ENCODE measurements around the gene ST3GAL4.

ST3GAL4 gene

DNA sequence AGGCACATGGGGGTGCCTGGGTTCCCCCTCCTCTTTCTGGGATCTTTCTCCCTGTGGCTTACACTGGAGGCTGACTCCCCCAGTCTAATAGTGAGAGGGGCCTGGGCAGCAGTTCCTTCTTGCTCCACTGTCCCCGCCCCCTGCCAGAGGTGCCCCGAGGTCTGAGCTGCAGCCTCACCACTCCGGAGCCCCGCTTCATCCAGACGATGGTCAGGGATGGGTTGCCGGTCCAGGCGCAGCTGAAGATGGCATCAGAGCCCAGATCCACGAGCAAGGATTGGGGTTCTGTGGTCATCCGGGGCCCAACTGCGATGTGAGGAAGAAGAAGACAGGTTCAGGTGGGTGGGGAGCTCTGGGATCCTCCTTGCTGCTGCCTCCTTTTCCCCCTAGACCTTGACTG, 91.1 kb downstream of the ST3GAL4 start:
- no peak for TF ChIP-seq TAF1 (IDR thresholded peaks at IDR 0.05; ENCODE audit: borderline replicate concordance, insufficient read depth, low read length)
- no peak for TF ChIP-seq FOXP2 (optimal IDR thresholded peaks at IDR 0.05; ENCODE audit: borderline replicate concordance, extremely low read depth, extremely low read length, insufficient read depth)
- TF ChIP-seq POLR2AphosphoS5 (IDR thresholded peaks at IDR 0.05; ENCODE audit: low read depth, low read length): no peak
- no peak for TF ChIP-seq SIN3A (IDR thresholded peaks at IDR 0.05; ENCODE audit: borderline replicate concordance, insufficient read depth, low read length)
- TF ChIP-seq, protein P1, sequence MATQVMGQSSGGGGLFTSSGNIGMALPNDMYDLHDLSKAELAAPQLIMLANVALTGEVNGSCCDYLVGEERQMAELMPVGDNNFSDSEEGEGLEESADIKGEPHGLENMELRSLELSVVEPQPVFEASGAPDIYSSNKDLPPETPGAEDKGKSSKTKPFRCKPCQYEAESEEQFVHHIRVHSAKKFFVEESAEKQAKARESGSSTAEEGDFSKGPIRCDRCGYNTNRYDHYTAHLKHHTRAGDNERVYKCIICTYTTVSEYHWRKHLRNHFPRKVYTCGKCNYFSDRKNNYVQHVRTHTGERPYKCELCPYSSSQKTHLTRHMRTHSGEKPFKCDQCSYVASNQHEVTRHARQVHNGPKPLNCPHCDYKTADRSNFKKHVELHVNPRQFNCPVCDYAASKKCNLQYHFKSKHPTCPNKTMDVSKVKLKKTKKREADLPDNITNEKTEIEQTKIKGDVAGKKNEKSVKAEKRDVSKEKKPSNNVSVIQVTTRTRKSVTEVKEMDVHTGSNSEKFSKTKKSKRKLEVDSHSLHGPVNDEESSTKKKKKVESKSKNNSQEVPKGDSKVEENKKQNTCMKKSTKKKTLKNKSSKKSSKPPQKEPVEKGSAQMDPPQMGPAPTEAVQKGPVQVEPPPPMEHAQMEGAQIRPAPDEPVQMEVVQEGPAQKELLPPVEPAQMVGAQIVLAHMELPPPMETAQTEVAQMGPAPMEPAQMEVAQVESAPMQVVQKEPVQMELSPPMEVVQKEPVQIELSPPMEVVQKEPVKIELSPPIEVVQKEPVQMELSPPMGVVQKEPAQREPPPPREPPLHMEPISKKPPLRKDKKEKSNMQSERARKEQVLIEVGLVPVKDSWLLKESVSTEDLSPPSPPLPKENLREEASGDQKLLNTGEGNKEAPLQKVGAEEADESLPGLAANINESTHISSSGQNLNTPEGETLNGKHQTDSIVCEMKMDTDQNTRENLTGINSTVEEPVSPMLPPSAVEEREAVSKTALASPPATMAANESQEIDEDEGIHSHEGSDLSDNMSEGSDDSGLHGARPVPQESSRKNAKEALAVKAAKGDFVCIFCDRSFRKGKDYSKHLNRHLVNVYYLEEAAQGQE (IDR thresholded peaks at IDR 0.05; ENCODE audit: insufficient read depth in 1 of 2, low read depth in 2 of 2, low read length in 2 of 2): no peak

DNA sequence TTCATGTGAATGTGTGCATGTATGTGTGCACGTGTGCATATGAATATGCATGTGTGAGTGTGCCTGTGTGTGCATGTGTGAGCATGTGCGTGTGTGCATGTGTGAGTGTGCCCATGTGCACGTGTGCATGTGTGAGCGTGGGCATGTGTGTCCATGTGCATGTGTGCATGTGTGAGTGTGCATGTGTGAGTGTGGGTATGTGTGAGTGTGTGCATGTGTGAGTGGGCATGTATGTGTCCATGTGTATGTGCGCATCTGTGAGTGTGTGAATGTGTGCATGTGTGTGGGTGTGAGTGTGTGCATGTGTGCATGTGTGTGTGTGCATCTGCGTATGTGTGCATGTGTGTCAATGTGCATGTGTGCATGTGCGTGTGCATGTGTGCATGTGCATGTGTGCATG, 94.7 kb downstream of the ST3GAL4 start:
- TF ChIP-seq, protein P1 (IDR thresholded peaks at IDR 0.05; ENCODE audit: insufficient read depth in 1 of 2, low read depth in 2 of 2, low read length in 2 of 2): no peak
- TF ChIP-seq POLR2AphosphoS5 (IDR thresholded peaks at IDR 0.05; ENCODE audit: low read depth, low read length) (no peak), FOXP2 (optimal IDR thresholded peaks at IDR 0.05; ENCODE audit: borderline replicate concordance, extremely low read depth, extremely low read length, insufficient read depth) (no peak), SIN3A (IDR thresholded peaks at IDR 0.05; ENCODE audit: borderline replicate concordance, insufficient read depth, low read length) (no peak), TAF1 (IDR thresholded peaks at IDR 0.05; ENCODE audit: borderline replicate concordance, insufficient read depth, low read length) (no peak)

DNA sequence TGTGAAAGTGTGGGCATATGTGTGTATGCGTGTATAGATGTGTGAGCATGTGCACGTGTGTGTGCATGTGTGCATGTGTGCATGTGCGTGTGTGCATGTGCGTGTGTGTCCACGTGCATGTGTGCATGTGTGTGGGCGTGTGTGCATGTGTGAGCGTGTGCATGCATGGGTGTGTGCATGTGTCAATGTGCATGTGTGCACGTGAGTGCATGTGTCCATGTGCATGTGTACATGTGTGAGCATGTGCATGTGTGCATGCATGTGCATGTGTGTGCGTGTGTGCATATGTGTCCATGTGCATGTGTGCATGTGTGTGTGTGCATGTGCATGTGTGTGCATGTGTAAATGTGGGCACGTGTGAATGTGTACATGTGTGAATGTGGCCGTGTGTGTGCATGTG, 95.3 kb downstream of the ST3GAL4 start:
- TF ChIP-seq, protein P1 (IDR thresholded peaks at IDR 0.05; ENCODE audit: insufficient read depth in 1 of 2, low read depth in 2 of 2, low read length in 2 of 2): no peak
- TF ChIP-seq FOXP2 (optimal IDR thresholded peaks at IDR 0.05; ENCODE audit: borderline replicate concordance, extremely low read depth, extremely low read length, insufficient read depth) (no peak), TAF1 (IDR thresholded peaks at IDR 0.05; ENCODE audit: borderline replicate concordance, insufficient read depth, low read length) (no peak), SIN3A (IDR thresholded peaks at IDR 0.05; ENCODE audit: borderline replicate concordance, insufficient read depth, low read length) (no peak), POLR2AphosphoS5 (IDR thresholded peaks at IDR 0.05; ENCODE audit: low read depth, low read length) (no peak)

DNA sequence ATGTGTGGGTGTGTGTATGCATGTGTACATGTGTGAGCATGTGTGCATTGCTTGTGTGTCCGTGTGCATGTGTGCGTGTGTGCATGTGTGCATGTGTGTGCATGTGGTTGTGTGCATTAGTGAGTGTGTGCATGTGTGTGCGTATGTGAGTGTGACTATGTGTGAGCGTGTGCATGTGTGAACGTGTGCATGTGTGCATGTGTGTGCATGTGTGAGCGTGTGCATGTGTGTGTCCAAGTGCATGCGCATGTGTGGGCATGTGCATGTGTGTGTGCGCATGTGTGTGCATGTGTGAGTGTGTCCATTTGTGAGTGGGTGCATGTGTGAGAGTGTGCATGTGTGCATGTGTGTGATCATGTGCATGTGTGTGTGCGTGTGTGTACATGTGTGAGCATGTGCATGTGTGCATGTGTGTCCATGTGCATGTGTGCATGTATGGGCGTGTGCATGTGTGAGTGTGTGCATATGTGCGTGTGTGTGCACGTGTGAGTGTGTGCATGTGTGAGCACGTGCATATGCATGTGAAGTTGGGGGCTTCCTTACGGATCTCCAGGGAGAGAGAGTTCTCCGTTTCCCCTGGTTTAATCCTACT, 95.8 kb downstream of the ST3GAL4 start:
- TF ChIP-seq, protein P1 (IDR thresholded peaks at IDR 0.05; ENCODE audit: insufficient read depth in 1 of 2, low read depth in 2 of 2, low read length in 2 of 2): no peak
- TF ChIP-seq TAF1 (IDR thresholded peaks at IDR 0.05; ENCODE audit: borderline replicate concordance, insufficient read depth, low read length): no peak
- TF ChIP-seq POLR2AphosphoS5 (IDR thresholded peaks at IDR 0.05; ENCODE audit: low read depth, low read length): no peak
- TF ChIP-seq FOXP2 (optimal IDR thresholded peaks at IDR 0.05; ENCODE audit: borderline replicate concordance, extremely low read depth, extremely low read length, insufficient read depth): no peak
- no peak for TF ChIP-seq SIN3A (IDR thresholded peaks at IDR 0.05; ENCODE audit: borderline replicate concordance, insufficient read depth, low read length)

Measured in PFSK-1 (cell line).